Lower lobe of right lung (tissue), 2 donors: ENCODE measurements around the gene IKZF1. TPM values are rescaled to one million over a fixed set of nuclear protein-coding genes. Genes with fewer than 3 reads are reported as not detected.

Experiments used
- ATAC-seq, 2 donors: fragments of 200-7000 bp; cut with Tn5 transposase; one replicate each; pipeline ENCODE4 v1.9.1; 2020 to 2022; ENCODE audit warnings: mild to moderate bottlenecking in 2 of 2, moderate library complexity in 2 of 2
- DNase-seq: peaks from one replicate; pipeline ENCODE4 v3.0.0-alpha.2; 2020
- H3K27ac ChIP-seq: fragments of 200-600 bp; one replicate; pipeline ENCODE4 v1.8.0; 2022
- H3K27me3 ChIP-seq: fragments of 200-600 bp; one replicate; pipeline ENCODE4 v1.8.0; 2022; ENCODE audit warnings: low read depth
- H3K36me3 ChIP-seq: fragments of 200-600 bp; one replicate; pipeline ENCODE4 v1.8.0; 2022; ENCODE audit warnings: mild to moderate bottlenecking
- H3K4me1 ChIP-seq: fragments of 200-600 bp; one replicate; pipeline ENCODE4 v1.8.0; 2022
- H3K4me3 ChIP-seq: fragments of 200-600 bp; one replicate; pipeline ENCODE4 v1.8.0; 2022; ENCODE audit warnings: mild to moderate bottlenecking
- H3K9me3 ChIP-seq: fragments of 200-600 bp; one replicate; pipeline ENCODE4 v1.8.0; 2022
- intact Hi-C: fragments of 100-400 bp; cut with DNase I; formaldehyde crosslinking; loops from one replicate; pipeline ENCODE4 v1.11.0; 2022
- total RNA-seq: library from RNA; stranded (reverse); fragmentation: NEBNext Ultra II Directional; extraction: Animal tissue kit (Norgen Biotek cat#: 25700); gene quantifications from one replicate; pipeline ENCODE4 v1.2.1, GENCODE V29; 2021
- TF ChIP-seq, protein P1 (sequence below): fragments of 200-600 bp; IDR thresholded peaks from one replicate; pipeline ENCODE4 v1.8.0; 2022; ENCODE audit warnings: antibody characterized with exemption, mild to moderate bottlenecking
- donor health status: DM: no; HTN: yes; CAD: no; lungs with severe emphysema.

Gene IKZF1
- total RNA-seq, 1 donor from 2014 or later = 61.9 TPM

DNA sequence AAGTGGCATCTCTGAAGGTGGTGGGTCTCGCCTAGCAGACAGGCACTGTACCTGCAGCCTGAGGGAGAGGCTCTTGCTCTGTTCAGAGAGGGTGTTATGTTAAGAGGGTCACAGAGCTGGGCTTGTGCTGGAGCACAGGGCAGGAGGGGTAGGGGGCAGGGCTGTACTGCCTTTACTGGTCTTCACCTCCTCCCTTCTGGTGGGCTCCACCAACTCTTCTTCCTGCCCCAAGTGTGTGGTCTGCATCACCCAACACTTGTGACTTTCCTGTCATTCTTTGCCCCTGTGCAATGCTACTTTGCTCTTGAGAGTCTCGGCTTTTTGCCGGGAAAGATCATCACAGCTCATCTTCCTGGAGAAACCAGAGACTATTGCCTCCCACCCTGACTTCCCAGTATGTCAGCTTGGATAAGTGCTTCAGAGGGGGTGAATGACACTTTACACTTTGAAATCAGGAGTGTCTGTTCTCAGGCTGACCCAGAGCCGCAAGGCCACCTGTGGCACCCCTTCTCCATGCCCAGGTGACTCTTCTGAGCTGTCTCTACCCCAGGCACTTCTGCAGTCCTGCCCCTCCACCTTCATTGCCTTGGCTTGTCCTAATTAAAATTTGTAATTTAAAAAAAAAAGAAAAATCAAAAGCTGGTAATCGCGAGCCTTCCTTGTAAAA, 38.4 kb upstream of the IKZF1 start:
- Histone ChIP-seq H3K4me1 (peaks cover 26% of the 10 kb centered on the region), H3K9me3 (no peaks in the 10 kb centered on the region), H3K27ac (peak overlapping the region; percentile 36), H3K4me3 (no peak overlapping the region), H3K27me3 (no peaks in the 10 kb centered on the region), H3K36me3 (no peaks in the 10 kb centered on the region)
- no peak for DNase-seq
- TF ChIP-seq, protein P1, sequence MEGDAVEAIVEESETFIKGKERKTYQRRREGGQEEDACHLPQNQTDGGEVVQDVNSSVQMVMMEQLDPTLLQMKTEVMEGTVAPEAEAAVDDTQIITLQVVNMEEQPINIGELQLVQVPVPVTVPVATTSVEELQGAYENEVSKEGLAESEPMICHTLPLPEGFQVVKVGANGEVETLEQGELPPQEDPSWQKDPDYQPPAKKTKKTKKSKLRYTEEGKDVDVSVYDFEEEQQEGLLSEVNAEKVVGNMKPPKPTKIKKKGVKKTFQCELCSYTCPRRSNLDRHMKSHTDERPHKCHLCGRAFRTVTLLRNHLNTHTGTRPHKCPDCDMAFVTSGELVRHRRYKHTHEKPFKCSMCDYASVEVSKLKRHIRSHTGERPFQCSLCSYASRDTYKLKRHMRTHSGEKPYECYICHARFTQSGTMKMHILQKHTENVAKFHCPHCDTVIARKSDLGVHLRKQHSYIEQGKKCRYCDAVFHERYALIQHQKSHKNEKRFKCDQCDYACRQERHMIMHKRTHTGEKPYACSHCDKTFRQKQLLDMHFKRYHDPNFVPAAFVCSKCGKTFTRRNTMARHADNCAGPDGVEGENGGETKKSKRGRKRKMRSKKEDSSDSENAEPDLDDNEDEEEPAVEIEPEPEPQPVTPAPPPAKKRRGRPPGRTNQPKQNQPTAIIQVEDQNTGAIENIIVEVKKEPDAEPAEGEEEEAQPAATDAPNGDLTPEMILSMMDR = no peak
- intact Hi-C loops = no loop called here
- ATAC-seq = peak in 1 of 2 donors; percentile 23

DNA sequence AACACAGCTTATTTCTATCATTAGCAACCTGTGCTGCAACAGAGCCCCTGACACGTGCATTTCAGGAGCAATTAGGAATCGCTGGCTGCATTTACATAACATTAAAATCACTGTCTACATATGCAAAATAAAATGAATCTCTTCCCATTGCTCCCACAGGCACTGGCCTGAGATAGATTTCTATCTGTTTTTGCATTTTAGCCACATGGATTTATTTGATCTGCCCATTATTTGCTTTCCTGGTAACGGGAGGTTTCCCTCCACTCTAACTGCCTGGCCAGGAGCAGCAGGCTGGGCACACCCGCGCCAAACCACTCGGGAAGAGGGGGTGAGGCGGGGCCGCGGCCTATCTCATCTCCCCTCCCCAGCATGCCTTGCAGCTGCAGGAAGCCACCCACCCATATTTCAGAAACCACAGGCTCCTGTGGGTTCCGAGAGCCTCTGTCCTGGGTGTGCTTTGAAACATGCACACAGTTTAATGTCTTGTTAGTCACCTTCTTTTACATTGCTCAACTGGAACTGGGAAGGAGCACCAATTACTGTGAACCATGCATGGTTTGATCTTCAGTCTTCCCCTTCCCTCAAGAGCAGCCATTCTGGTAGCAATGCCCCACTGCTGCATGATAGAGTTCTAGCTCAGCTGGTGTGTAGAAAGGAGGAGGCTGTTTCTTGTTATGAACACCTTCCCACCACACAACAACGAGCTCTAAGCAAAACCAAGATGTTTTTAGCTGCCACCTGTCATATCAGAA, 37.7 kb upstream of the IKZF1 start:
- Histone ChIP-seq H3K36me3 (no peaks in the 10 kb centered on the region), H3K4me3 (no peak overlapping the region), H3K4me1 (peaks cover 26% of the 10 kb centered on the region), H3K27me3 (no peaks in the 10 kb centered on the region), H3K27ac (peak overlapping the region; percentile 44), H3K9me3 (no peaks in the 10 kb centered on the region)
- TF ChIP-seq, protein P1 = no peak
- DNase-seq (peak; percentile 63), ATAC-seq (peak; percentile 78 to 81)
- intact Hi-C loops = no loop called here

DNA sequence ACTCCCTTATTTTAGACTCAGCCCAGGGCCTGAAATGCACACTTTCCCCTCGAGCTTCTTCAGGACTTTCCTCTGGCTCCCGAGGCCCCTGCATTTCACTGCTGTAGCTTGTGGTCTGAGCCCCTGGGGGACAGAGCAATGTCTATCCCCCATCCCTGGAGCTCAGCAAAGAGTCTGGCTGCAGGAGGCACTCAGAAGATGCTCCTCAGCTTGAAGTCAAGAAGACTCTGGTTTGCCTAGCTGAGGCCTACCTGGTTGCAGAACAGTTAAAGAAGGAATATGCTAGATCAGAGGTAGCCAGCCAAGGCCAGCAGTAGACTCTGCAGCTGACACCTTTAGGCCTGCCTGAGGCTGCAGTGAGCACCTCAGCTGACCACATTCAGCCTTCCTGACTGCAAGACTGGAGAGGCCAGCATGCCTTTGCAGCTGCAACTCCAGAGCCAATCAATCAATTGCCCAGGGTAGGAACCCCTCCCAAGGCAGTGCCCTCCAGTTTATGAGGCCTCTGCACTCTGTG, 36.9 kb upstream of the IKZF1 start:
- Histone ChIP-seq H3K4me1 (peaks cover 21% of the 10 kb centered on the region), H3K27ac (peak overlapping the region; percentile 44), H3K36me3 (no peaks in the 10 kb centered on the region), H3K27me3 (no peaks in the 10 kb centered on the region), H3K9me3 (no peaks in the 10 kb centered on the region), H3K4me3 (no peak overlapping the region)
- no peak for DNase-seq
- TF ChIP-seq, protein P1 = no peak
- intact Hi-C loops = no loop called here
- ATAC-seq = no peak

- no peak for ATAC-seq
- Histone ChIP-seq H3K36me3 (no peaks in the 10 kb centered on the region), H3K9me3 (no peaks in the 10 kb centered on the region), H3K27me3 (no peaks in the 10 kb centered on the region), H3K4me3 (no peak overlapping the region), H3K4me1 (peaks cover 17% of the 10 kb centered on the region), H3K27ac (peak overlapping the region; percentile 44)
- intact Hi-C loops = no loop called here
- DNase-seq = no peak
- TF ChIP-seq, protein P1 = no peak
Measured at GRCh38 chr7:50268223-50268622, 36.3 kb upstream of the IKZF1 start.

GRCh38 chr7:50268990-50269389, 35.5 kb upstream of the IKZF1 start:
- no peak for DNase-seq
- Histone ChIP-seq H3K27ac (peak overlapping the region; percentile 44), H3K36me3 (no peaks in the 10 kb centered on the region), H3K9me3 (no peaks in the 10 kb centered on the region), H3K4me1 (peaks cover 17% of the 10 kb centered on the region), H3K4me3 (no peak overlapping the region), H3K27me3 (no peaks in the 10 kb centered on the region)
- TF ChIP-seq, protein P1 = no peak
- no peak for ATAC-seq
- intact Hi-C loops = no loop called here
